ENCODE data around the gene FIBIN.
A peak's percentile ranks its signal among the peaks of the same experiment; 100 is the strongest.
"Not testable (repeated sequence)": the region's sequence is repeated elsewhere in the genome, so short reads cannot be mapped to it uniquely, and the experiment has no call there.

FIBIN gene

DNA sequence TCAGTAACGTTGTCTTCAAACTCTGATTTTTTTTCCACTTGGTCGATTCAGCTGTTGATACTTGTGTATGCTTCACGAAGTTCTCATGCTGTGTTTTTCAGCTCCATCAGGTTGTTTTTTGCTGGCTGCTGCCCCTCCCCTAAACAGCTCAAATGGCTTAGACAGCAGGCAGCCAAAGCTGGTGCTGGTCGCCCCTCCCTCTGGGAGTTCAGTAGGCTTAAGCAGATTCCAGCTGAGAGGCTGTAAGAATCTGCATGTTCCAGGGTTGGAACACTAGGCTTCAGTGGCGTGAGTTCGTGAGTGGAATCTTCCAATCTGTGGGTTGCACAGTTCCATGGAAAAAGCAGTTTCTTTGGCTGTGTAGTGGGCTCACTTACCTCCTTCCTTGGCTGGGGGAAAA lies 10.3 kb upstream of the FIBIN start:
- DNase-seq, result no peak

DNA sequence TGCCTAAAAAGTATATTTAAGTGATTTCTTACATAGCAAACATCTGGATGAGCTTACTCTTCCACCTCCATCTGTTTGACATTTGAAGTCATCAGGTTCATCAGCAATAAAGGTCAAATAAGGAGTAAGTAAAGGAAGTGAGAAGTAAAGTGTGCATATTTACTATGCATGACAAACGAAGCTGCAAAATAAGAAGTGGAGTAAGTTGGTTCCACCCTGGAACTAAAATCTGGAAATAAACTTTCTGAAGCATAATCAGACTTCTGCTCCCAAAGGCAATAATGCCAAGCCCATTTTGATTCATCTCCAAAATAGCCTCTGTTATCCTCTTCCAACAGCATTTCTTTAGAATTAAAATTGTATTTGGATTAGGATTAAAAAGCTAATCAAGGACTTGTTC lies 8.4 kb upstream of the FIBIN start:
- DNase-seq, result no peak

DNA sequence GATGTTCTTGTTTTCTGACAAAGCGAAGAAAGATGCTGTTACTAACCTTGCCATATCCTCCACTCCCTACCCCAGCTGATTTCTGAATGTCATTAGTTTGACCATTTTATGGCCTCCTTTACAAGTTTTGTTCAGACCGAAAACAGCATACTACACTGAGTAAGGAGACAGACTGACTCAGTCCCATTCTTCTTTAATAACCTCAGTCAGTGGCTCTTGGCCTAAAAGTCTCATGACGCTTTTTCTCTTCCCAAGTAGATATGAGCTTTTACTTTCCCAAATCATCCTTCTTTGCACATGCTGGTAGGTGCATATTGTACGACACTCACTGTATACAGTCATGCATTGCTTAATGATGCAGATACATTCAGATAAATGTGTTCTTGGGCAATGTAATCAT lies 8.0 kb upstream of the FIBIN start:
- no peak for DNase-seq

DNA sequence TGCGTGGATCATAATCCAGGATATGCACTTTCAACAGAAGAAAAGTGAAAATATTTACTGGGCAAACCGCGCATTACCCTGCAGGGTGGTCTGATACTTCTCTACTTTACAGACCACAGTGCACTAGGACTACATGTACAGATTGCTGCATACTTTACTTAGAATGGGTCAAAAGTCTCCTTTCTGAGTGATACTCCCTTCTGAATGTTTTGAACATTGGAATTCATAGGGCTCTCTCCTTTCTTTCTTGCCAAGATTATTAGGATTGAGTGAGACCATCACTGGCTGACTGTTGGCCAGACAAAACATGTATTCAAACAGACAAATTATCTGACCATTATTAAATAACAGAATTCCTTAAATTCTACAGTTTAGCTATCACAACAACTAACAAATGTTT lies 6.6 kb upstream of the FIBIN start:
- no peak for DNase-seq

DNA sequence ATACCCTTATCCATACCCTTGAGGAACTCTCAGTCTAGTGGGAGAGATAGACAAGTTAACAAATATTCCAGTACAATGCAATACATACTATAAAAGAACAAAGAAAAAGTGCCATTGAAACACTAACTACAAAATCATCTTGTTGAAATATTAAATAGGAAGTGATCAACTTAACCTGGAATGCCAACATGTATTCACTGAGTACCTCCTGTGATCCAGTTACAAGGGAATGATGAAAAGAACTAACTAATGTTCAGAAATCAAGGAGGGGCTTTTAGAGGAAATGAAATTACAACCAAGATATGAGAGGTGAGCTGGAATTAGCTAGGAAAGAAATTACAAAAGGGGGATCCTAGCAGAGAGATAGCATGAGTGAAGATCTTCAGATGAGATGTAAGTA lies 6.2 kb upstream of the FIBIN start:
- DNase-seq, result no peak

DNA sequence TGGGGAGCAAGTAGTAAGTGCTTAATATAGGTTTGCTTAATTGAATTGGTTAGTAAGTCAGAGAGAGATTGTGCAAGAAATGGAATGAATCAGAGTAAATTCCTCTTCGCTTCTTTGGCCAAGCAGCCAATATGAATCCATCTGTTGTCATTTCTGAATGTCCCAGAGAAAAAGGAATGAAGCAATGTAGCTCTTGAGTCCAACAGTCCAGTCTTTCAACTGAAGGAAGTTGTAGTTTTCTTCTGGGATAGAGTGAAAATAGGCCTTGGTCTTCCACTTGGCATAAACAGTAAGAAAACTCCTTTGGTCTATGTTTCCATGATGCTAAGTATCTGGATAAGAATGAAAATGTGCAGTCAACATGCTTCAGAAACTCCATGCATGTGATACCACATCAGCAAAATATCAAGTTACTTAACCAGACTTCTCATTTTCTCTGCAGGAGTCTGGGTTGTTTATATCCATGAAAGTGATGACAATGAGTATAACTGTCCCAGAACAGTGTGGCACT lies 1.8 kb upstream of the FIBIN start:
- no peak for DNase-seq

DNA sequence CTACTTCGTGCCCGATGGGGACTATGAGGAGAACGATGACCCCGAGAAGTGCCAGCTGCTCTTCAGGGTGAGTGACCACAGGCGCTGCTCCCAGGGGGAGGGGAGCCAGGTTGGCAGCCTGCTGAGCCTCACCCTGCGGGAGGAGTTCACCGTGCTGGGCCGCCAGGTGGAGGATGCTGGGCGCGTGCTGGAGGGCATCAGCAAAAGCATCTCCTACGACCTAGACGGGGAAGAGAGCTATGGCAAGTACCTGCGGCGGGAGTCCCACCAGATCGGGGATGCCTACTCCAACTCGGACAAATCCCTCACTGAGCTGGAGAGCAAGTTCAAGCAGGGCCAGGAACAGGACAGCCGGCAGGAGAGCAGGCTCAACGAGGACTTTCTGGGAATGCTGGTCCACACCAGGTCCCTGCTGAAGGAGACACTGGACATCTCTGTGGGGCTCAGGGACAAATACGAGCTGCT lies 751 bp downstream of the FIBIN start:
- DNase-seq, result peak in 1 of 2 donors; percentile 2

DNA sequence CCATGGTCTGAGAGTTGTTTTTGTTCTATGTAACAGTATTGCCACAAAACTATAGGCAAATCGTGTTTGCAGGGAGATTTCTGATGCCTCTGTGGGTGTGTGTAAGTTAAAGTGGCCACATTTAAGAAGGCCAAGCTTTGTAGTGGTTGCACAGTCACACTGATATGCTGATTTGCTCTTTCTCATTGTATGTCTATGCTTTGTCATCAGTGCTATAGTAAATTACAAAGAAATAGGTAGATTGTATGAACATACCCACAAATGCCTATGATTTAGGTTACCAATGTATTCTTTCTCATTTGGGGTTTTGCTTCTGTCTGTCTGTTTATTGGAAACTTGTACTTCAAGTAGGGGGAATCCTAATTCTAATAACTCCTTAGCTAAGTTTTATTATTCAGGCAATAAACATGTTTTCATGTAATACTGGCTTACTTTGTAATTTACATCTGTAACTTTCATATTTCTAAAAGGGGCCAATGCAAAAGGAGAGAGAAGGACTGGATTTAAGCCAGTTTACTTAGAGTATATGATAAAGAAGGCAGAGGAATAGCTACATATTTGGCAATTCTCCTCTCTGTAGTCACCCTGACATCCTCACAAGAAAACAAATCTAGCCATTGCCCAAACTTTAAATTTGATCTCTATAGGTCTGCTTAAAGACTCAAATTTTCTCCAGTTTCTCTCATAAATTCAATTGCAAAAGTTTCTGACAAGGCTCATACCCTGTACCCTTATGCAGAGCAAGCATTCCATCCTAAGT lies 2.0 kb downstream of the FIBIN start:
- no peak for DNase-seq

DNA sequence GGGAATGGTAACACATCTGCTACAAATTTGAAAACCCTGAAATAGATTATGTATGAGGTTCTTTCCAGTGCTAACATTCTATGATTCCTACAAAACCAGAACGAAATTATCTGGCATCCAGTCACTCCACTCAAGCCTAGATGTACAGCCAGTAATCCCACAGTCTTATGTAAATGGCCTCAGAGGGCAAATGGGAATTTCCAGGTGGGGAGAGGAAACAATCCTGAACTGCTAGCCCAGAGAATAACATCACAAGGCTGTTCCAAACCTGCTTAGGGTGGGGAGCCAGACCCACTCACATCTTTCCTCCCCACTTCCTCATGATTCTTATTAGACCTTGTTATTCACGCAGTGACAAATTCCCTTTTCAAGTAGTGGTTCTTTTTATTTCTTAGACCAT lies 3.5 kb downstream of the FIBIN start:
- no peak for DNase-seq

DNA sequence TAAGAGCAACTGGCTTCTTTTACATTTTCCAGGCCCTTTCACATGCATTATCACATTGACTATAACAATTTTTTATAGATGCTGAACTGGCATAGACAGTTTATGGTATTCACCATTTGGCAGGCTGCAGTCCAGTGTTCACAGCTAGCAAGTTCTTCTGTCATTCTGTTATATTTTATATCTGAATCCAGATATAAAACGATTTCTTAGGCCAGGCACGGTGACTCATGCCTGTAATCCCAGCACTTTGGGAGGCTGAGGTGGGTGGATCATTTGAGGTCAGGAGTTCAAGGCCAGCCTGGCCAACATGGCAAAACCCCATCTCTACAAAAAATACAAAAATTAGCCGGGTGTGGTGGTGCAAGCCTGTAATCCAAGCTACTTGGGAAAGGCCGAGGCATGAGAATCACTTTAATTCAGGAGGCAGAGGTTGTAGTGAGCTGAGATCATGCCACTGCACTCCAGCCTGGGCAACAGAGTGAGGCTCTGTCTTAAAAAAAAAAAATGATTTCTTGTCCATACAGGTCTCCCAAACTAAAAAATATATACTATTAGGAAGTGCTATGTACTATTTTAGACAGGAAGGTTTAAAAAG lies 7.3 kb downstream of the FIBIN start:
- not testable (repeated sequence) for DNase-seq

DNA sequence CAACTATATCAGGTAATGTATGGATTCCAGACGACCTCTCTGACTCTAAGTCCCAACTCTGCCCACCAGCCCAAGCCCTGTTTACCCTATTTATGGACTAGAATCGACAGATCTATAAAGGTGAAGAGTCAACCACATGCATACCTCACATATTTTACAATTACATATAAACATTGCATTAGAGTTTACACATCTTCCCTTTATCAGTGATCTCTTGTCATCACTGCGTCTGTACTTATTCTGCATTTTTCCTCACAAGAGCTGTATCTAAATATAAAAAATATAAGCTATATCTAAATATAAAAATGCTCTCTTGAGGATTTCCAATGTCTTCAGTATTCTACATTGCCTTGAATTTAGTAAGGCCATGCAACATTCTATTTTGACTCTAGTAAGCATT lies 8.5 kb downstream of the FIBIN start:
- no peak for DNase-seq

DNA sequence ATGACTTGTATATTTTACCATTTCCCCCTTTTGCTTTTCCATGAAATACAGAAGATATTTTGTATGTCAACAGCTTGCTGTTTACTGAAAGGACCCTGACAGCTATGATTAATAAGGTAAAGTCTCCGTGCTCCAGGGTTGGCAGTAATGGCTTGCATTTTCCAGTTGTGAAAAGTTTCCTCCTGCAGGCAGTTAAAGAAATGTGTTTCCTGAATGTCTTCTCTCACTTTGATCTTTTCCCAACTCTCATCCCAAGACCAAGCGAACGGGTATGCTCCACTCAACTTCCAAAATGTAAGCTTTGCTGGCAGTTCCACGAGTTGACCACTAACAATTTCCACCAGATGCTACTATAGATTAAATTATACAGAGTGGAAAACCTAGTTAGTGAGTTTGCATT lies 8.9 kb downstream of the FIBIN start:
- DNase-seq, result no peak

DNA sequence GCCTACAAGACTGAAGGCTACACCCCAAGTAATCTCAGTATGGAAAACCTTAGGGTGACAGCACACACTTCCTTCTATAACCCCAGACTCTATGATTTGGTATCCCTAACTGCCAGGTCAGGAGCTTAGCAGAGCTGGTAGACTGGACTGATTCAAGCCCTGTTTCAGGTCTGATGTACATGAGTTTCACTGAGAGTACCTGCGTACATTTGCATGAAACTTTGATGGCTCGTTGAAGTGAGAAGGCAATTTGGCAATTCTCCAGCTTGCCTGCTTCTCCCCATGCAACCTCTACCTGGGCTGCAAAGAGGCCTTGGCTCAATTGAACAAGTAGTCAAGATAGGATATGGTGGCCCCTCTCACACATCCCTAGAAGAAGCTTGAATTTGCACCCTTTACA lies 10.2 kb downstream of the FIBIN start:
- DNase-seq, result no peak

DNA sequence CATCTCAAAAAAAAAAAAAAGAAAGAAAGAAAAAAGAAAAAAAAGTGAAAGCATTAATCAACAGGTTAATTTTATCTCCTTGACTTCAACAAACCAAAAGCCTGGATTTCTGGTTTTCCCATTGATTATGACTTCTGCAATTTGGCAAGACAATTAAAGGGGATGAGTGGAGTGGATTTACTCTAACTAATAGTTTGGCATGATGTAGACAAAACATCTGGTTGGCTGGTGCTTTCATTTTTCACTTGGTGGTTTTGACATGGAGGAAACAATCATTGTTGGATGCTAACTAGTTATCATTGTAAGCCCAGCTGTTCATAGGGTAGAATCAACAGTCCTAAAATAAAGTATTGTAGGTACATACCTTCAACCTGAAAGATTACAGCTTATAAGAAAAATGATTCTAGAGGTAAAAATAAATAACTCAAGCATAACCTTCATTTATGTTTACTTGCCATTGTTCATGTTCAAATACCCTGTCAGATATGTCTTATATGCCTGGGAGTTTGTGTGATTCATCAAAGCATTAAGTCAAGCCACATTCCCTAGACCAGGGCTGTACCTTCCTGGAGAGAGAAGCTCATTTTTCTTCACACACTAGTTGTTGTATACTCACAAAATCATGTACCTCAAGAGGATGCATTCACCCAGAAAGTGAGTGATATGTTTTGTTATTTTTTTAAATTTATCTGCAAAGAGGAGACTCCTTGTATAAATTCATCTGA lies 15.1 kb downstream of the FIBIN start:
- DNase-seq, result no peak

DNA sequence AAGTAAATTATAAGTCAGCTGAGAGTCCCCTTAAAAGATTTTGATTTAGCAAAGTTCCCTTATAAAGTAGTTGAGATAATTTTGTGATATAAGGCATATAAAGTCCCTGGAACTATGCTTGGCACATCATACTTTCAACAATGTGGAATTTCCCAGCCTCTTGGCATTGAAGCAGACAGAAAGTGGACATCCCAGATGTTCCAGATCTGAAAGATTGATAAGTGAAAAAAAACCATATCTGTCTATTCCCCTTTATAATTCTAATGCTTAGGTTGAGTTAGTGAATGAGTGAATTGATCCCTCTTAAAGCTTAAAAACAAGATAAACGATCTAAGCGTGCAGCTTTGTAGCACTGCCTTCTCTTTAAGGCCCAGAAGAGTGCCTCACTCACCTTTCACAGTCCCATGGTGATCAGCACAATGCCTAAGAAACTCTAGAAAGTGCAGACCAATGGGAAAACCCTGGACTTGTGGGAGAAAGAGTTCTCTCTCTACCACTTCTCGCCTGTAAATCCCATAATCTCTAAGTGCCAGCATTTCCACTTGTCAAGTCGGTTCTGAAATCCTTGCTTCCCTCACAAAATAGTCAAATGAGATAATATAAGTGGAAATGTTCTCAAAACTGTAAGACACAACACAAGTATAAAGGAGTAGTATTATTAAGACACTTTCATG lies 17.8 kb downstream of the FIBIN start:
- no peak for DNase-seq

DNA sequence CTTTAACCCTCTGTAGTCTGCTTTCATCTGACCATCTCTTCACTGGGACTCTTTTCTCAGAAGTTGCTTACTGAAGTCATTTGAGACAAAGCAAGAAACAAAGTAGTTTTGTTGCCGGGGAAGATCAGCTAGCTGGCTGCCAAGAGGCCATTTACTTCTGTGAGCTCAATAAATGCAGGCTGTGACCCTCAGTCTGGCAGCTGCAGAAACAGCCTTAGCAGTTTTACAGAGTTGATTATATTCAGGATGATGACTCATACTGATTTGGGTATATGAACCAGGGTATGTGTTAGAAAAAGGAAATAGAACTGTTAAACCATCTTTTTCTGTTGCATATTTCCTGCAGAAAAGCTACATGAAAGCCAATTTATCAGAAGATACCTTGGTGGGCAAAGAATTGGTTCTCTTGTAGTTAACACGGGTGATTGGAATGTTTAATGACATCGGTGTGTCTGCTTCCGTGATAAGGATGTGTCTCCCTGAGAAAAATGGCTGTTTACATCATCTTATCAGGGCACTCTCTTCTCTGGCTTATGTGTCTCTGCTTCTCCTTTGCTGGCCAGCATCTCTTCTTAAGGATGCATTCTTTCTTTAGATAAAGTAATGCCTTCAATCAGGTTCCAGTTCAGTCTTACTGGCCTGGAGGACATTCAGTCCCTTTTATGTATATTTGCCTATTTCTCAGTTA lies 18.5 kb downstream of the FIBIN start:
- peak in 1 of 2 donors; percentile 1 for DNase-seq

DNA sequence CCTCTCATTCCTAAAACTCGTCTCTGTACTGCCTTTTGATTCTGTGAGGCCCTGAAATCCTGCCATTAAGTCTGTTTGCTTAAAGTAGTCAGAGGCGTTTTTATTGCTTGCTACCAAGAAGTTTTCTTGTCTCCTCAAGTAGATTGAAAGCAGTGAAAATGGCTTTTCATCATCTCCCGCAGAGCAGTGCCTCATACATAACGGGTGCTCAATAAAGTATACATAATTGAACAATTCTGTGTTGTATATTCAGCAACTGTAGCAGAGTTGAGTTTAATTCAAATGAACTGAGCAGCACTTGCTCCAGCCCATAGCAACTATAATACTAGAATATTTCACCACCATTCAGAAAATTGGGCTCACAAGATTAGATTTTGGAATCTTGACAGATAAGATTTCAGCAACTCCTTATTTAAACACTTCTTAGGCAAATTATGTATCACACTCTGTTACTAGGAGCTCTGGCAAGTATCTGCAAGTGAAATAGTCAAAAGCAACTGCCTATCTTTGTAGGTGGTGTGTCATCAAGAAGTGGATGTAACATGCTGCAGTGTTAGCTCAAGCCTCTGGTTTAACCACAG lies 20.0 kb downstream of the FIBIN start:
- DNase-seq, result no peak

DNA sequence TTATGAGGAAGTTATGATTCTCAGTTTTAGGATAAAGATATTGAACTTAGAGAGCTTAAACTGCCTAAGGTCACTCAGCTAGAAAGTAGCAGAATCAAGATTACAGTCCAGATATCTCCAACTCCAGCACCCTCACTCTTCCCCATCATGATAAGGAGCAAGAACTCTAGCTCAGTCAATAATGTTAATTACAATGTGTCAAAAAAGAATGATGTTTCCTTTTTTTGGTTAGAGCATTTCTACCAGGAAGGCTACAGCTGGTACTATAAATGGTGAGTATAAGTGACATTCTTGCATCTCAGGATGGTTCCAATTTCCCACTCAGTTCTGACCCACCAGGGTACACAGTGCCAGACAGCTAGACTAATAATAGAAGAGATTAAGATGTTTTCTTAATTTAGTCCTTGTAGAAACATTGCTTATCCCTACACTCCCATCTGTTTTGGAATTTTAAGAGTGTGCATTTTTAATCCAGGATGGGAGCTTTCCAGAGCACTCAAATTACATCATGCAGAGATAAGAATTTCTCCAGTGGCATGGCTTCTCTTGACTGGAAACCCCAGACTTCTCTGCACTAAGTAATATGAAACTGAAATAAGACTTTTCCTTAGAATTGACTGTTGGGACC lies 25.1 kb downstream of the FIBIN start:
- DNase-seq, result no peak

DNA sequence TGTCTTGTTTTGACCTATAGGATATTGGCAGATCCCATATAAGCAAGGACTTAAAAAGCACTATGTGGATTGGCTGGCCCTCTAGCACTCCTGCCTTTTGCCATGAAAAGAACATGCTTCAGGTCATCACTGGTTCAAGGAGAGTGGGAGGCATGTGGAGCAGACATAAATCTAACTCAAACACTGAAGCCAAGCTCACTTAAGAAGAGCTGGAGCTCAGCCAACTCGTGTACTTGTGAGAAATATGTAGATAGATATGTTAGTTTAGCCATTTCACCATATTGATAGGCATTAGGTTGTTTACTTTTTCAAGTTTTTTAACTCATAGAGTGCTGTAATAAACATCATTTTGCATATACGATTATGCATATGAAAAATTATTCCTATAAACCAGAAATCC lies 26.8 kb downstream of the FIBIN start:
- DNase-seq, result no peak

DNA sequence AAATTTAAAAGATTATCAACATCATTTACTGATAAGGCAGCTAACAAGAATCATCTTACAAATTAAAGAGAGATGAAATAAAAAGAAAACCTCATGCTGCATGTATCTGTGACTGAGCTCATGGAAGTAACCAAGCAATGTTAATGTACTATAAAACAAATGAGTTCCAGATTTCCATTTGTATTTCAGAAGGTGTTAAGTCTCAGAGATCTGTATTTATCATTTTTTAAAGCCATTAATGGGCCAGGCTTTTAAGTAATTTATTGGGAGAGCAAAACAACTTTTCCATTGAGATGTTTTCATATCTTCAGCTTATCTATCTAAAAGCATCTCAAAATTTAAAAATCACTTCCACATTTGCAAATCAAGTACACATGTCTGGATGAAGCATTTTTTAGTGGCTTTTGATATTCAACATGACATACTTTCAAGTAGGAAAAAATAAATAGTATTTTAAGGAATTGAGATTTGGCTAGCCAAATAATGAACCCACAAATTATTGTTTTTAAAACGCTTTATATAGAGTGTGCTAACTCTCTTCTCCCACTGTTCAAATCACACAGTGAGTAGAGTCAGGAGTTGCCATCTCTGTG lies 28.8 kb downstream of the FIBIN start:
- DNase-seq, result no peak

DNA sequence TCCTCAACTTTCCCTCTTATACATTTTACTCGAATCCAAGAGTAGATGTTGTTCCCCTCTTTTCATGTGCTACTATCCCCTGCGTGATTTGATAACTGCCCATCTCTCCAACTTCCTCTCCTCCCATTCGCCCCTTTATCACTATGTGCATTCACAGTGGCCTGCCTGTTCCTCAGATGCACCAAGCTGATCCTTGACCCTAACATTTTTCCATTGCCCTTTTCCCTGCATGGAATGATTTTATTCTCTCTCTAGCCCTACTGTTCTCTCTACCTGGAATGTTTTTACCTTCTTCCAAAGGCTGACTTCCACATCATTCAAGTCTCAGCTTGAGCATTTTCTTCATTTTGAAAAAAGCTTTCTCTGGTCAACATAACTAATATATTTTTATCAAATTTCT lies 31.0 kb downstream of the FIBIN start:
- DNase-seq, result no peak

Measured in hippocampal formation (tissue), 2 donors.